RWPE2 (cell line): ENCODE results near the gene E2F1.

ENCODE experiments used
- ATAC-seq: fragments of 200-7000 bp; cut with Tn5 transposase; 3 replicates; pipeline ENCODE4 v1.9.1; 2021; ENCODE audit warnings: low read depth
- DNase-seq: peaks from one replicate; pipeline ENCODE4 v3.0.0-alpha.2; 2020; ENCODE audit warnings: low spot score
- H3K27ac ChIP-seq: fragments of 450-650 bp; 2 replicates; pipeline ENCODE4 v1.5.1; 2017; ENCODE audit warnings: mild to moderate bottlenecking; ENCODE audit not compliant: poor library complexity, severe bottlenecking
- H3K27me3 ChIP-seq: fragments of 250-450 bp; sonication (Bioruptor Pico); 2 replicates; pipeline ENCODE4 v1.5.1; 2021; ENCODE audit warnings: mild to moderate bottlenecking, moderate library complexity; ENCODE audit not compliant: insufficient read depth, poor library complexity, severe bottlenecking
- H3K36me3 ChIP-seq: fragments of 250-450 bp; sonication (Bioruptor Pico); 2 replicates; pipeline ENCODE4 v1.5.1; 2020; ENCODE audit warnings: low read depth, mild to moderate bottlenecking, moderate library complexity
- H3K4me1 ChIP-seq: fragments of 250-450 bp; sonication (Bioruptor Pico); 2 replicates; pipeline ENCODE4 v1.5.1; 2021; ENCODE audit warnings: mild to moderate bottlenecking, moderate library complexity; ENCODE audit not compliant: insufficient read depth, poor library complexity, severe bottlenecking
- H3K4me3 ChIP-seq: fragments of 250-450 bp; sonication (Bioruptor Pico); 2 replicates; pipeline ENCODE4 v1.5.1; 2021; ENCODE audit warnings: mild to moderate bottlenecking, moderate library complexity; ENCODE audit not compliant: severe bottlenecking
- H3K9me3 ChIP-seq: fragments of 250-450 bp; sonication (Bioruptor Pico); 2 replicates; pipeline ENCODE4 v1.5.1; 2021; ENCODE audit warnings: mild to moderate bottlenecking, moderate library complexity; ENCODE audit not compliant: severe bottlenecking
- CTCF ChIP-seq: fragments of 450-650 bp; IDR thresholded peaks from one replicate; pipeline ENCODE4 v1.5.1; 2017; ENCODE audit warnings: mild to moderate bottlenecking, moderate library complexity; ENCODE audit not compliant: poor library complexity, severe bottlenecking

Gene E2F1

GRCh38 chr20:33660685-33661058, 25.5 kb downstream of the E2F1 start:
- H3K27me3 ChIP-seq, result no peaks in the 10 kb centered on the region
- no peaks in the 10 kb centered on the region for H3K36me3 ChIP-seq
- H3K27ac ChIP-seq, result no peak overlapping the region
- no peaks in the 10 kb centered on the region for H3K4me1 ChIP-seq
- DNase-seq (no peak), ATAC-seq (no peak)
- no peak for TF ChIP-seq CTCF
- H3K4me3 ChIP-seq, result no peak overlapping the region
- H3K9me3 ChIP-seq, result no peaks in the 10 kb centered on the region

GRCh38 chr20:33660035-33660684, 26.0 kb downstream of the E2F1 start:
- H3K4me1 ChIP-seq, result no peaks in the 10 kb centered on the region
- no peaks in the 10 kb centered on the region for H3K36me3 ChIP-seq
- H3K4me3 ChIP-seq, result no peak overlapping the region
- TF ChIP-seq CTCF, result no peak
- H3K9me3 ChIP-seq, result no peaks in the 10 kb centered on the region
- no peaks in the 10 kb centered on the region for H3K27me3 ChIP-seq
- H3K27ac ChIP-seq, result no peak overlapping the region
- ATAC-seq (no peak), DNase-seq (peak; percentile 80)

- Histone ChIP-seq H3K4me3 (no peak overlapping the region), H3K27me3 (no peaks in the 10 kb centered on the region), H3K4me1 (no peaks in the 10 kb centered on the region), H3K36me3 (no peaks in the 10 kb centered on the region), H3K27ac (no peak overlapping the region), H3K9me3 (no peaks in the 10 kb centered on the region)
- DNase-seq (peak; percentile 86), ATAC-seq (no peak)
- no peak for TF ChIP-seq CTCF
Observed at GRCh38 chr20:33659341-33660034, 26.7 kb downstream of the E2F1 start.

GRCh38 chr20:33658929-33659328, 27.3 kb downstream of the E2F1 start:
- Histone ChIP-seq H3K4me3 (no peak overlapping the region), H3K4me1 (no peaks in the 10 kb centered on the region), H3K9me3 (no peaks in the 10 kb centered on the region), H3K27me3 (no peaks in the 10 kb centered on the region), H3K36me3 (no peaks in the 10 kb centered on the region), H3K27ac (no peak overlapping the region)
- DNase-seq, result no peak
- TF ChIP-seq CTCF, result no peak
- no peak for ATAC-seq

- H3K27ac ChIP-seq, result no peak overlapping the region
- TF ChIP-seq CTCF, result no peak
- H3K36me3 ChIP-seq, result no peaks in the 10 kb centered on the region
- no peaks in the 10 kb centered on the region for H3K9me3 ChIP-seq
- H3K4me1 ChIP-seq, result no peaks in the 10 kb centered on the region
- no peak overlapping the region for H3K4me3 ChIP-seq
- no peaks in the 10 kb centered on the region for H3K27me3 ChIP-seq
- DNase-seq (peak; percentile 84), ATAC-seq (no peak)
Observed at GRCh38 chr20:33658510-33658909, 27.7 kb downstream of the E2F1 start.
